ENCODE data around the gene TFR2.
A peak's percentile ranks its signal among the peaks of the same experiment; 100 is the strongest.

GRCh38 chr7:100589341-100589947 is 51.9 kb downstream of the TFR2 start:
- no peak for TF ChIP-seq CTCF (IDR thresholded peaks at IDR 0.05)
- TF ChIP-seq POLR2AphosphoS5 (IDR thresholded peaks at IDR 0.05; ENCODE audit: insufficient read depth in 1 of 2, low read depth in 1 of 2) = peak in 1 of 2 donors; percentile 6
